Measurements from ENCODE around the gene NELFA. TPM values are rescaled to one million over a fixed set of nuclear protein-coding genes. Genes with fewer than 3 reads are reported as not detected.

Gene NELFA
- total RNA-seq, 1 experiment from 2014 or later = 56.1 TPM

DNA sequence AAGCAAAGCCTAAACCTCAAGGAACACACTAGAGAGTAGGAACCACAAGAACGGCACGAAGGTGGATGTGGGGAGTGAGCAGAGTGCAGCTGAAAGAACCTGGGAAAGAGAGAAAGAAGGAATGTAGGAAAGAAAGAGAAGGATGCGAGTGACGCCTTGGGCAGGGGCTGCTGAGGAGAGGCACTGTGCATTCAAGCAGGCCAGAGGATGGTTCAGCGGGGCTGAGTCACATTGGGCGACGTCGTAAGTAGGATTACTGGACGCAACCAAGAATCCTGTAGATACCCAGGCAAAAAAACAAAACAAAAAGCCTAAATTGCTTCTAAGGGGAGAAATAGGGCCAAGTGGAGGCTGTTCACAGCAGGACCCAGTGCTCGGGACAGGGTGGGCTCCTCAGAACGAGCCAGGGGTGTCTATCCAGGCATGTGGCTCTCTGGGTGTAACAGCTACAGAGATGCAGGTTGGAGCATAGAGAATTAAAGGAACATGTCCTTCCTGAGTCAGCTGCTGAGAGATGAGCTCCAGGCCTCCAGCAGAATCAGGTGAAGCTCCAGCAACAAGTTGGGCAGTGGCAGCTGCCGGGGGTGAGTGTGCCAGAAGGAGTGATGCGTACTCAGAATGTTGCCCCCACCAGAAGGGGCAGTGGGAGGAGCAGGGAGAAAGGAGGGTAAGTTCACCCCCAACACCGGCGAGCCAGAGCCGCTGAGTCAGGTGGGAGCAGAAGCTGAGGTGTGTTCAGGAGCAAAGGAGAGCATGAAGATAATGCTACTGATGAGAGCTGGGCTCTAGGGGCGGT lies 38.6 kb downstream of the NELFA start:
- Histone ChIP-seq H3K79me2 (ENCODE audit: insufficient read depth, low read length) (peaks cover 26% of the 10 kb centered on the region), H3K9me3 (ENCODE audit: control insufficient read depth in 1 of 2, insufficient read depth in 1 of 2, low read depth in 1 of 2, low read length in 2 of 2) (no peaks in the 10 kb centered on the region), H3K27ac (ENCODE audit: low read depth, low read length) (no peak overlapping the region), H3K4me3 (replicated peaks in 1 of 2; ENCODE audit: low read depth in 1 of 2, low read length in 2 of 2) (no peak overlapping the region), H3K9ac (ENCODE audit: low read length) (no peak overlapping the region), H3K9me2 (ENCODE audit: insufficient read depth) (no peaks in the 10 kb centered on the region), H4K20me1 (ENCODE audit: insufficient read depth) (no peaks in the 10 kb centered on the region), H3K4me2 (ENCODE audit: low read length) (no peak overlapping the region), H3K36me3 (ENCODE audit: control insufficient read depth in 1 of 2, insufficient read depth in 2 of 2, low read length in 2 of 2) (peaks cover 17 to 26% of the 10 kb centered on the region in 2 experiments), H3K27me3 (ENCODE audit: insufficient read depth, low read length) (no peaks in the 10 kb centered on the region), H2AFZ (ENCODE audit: low read depth, low read length, poor library complexity, severe bottlenecking) (no peak overlapping the region), H3K4me1 (ENCODE audit: control insufficient read depth in 1 of 2, insufficient read depth in 2 of 2, low read length in 2 of 2) (no peaks in the 10 kb centered on the region)
- CTCF ChIA-PET = no interaction called here
- RAD21 ChIA-PET (ENCODE audit: low non-redundant PET in 1 of 2, low total read pairs in 2 of 2, uncharacterized antibody in 2 of 2, unreplicated experiment in 2 of 2) = no interaction called here
- intact Hi-C loops (cut with micrococcal nuclease) = no loop called here
- DNase-seq (ENCODE audit: low read depth, low spot score) (no peak), ATAC-seq (no peak)
- TF ChIP-seq, protein P1, sequence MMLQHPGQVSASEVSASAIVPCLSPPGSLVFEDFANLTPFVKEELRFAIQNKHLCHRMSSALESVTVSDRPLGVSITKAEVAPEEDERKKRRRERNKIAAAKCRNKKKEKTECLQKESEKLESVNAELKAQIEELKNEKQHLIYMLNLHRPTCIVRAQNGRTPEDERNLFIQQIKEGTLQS (IDR thresholded peaks at IDR 0.05) = no peak
- POLR2A ChIA-PET = no interaction called here
- BruUV-seq (replicated peaks) = no TSS peak

GRCh38 chr4:1968686-1969295 lies 40.0 kb downstream of the NELFA start:
- H3K36me3 ChIP-seq (ENCODE audit: control insufficient read depth in 1 of 2, insufficient read depth in 2 of 2, low read length in 2 of 2) = peaks cover 10 to 32% of the 10 kb centered on the region in 2 experiments; a peak in 2 of 4 replicates
- no peak for TF ChIP-seq REST (IDR thresholded peaks at IDR 0.05; ENCODE audit: low read depth)
- TF ChIP-seq, protein P2, sequence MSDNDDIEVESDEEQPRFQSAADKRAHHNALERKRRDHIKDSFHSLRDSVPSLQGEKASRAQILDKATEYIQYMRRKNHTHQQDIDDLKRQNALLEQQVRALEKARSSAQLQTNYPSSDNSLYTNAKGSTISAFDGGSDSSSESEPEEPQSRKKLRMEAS (IDR thresholded peaks at IDR 0.05) = no peak

More at GRCh38 chr4:1968686-1969295, 40.0 kb downstream of the NELFA start:
- no peaks in the 10 kb centered on the region for H4K20me1 ChIP-seq (ENCODE audit: insufficient read depth)
- H3K27me3 ChIP-seq (ENCODE audit: insufficient read depth, low read length) = no peaks in the 10 kb centered on the region
- DNase-seq (ENCODE audit: low read depth, low spot score) = no peak
- no peaks in the 10 kb centered on the region for H3K9me3 ChIP-seq (ENCODE audit: control insufficient read depth in 1 of 2, insufficient read depth in 1 of 2, low read depth in 1 of 2, low read length in 2 of 2)
- POLR2A ChIA-PET = no interaction called here
- ATAC-seq = no peak
- no peaks in the 10 kb centered on the region for H3K9me2 ChIP-seq (ENCODE audit: insufficient read depth)
- H2AFZ ChIP-seq (ENCODE audit: low read depth, low read length, poor library complexity, severe bottlenecking) = no peak overlapping the region
- intact Hi-C loops (cut with micrococcal nuclease) = no loop called here
- RAD21 ChIA-PET (ENCODE audit: low non-redundant PET in 1 of 2, low total read pairs in 2 of 2, uncharacterized antibody in 2 of 2, unreplicated experiment in 2 of 2) = no interaction called here
- no peak overlapping the region for H3K4me2 ChIP-seq (ENCODE audit: low read length)
- H3K27ac ChIP-seq (ENCODE audit: low read depth, low read length) = no peak overlapping the region
- H3K4me1 ChIP-seq (ENCODE audit: control insufficient read depth in 1 of 2, insufficient read depth in 2 of 2, low read length in 2 of 2) = no peaks in the 10 kb centered on the region
- no TSS peak for BruUV-seq (replicated peaks)
- H3K79me2 ChIP-seq (ENCODE audit: insufficient read depth, low read length) = peaks cover 34% of the 10 kb centered on the region
- no peak overlapping the region for H3K9ac ChIP-seq (ENCODE audit: low read length)
- CTCF ChIA-PET = no interaction called here
- H3K4me3 ChIP-seq (replicated peaks in 1 of 2; ENCODE audit: low read depth in 1 of 2, low read length in 2 of 2) = no peak overlapping the region

Data from HCT116 (cell line).